A172 (cell line): ENCODE data around the gene POLD3. TPM values are rescaled to one million over a fixed set of nuclear protein-coding genes. Genes with fewer than 3 reads are reported as not detected.
A peak's percentile ranks its signal among the peaks of the same experiment; 100 is the strongest.

Experiments
- DNase-seq: peaks from one replicate; pipeline ENCODE4 v3.0.0-alpha.2; 2015; ENCODE audit warnings: low spot score
- total RNA-seq: library from RNA; depleted of rRNA; stranded (reverse); fragments of >200 nt; shearing (Covaris generic); gene quantifications from 2 replicates; pipeline ENCODE4 v1.2.3, GENCODE V29; 2014

Gene POLD3
- total RNA-seq, 1 experiment from 2014 or later: 41.1 TPM

GRCh38 chr11:74672956-74673692 lies 80.7 kb downstream of the POLD3 start:
- peak; percentile 94 for DNase-seq

DNA sequence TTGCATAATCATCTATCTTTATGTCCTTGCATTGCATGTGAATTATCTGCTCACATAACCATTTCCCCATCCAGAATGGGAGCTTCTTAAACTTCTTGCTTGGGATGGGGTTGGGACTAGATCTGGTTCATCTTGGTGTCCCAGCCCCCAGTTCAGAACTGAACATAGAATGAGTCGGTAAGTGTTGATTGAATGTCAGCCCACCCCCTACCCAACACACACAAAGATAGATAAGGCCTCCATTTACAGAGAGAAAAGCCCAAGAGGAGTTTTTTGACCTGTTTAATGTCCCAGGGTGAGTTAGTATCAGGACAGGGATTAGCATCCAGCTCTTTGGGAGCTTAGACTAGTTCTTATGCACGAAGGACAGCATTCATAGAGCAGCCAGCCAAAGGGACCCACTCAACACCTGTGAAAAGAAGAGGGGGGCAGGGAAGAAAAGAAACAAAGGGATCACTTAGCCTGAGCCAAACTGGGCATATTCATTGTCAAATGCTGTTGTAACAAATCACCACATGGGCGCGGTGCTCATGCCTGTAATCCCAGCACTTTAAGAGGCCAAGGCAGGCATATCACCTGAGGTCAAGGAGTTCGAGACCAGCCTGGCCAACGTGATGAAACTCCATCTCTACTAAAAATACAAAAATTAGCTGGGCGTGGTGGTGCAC lies 81.4 kb downstream of the POLD3 start:
- no peak for DNase-seq

- DNase-seq: no peak
Measured at GRCh38 chr11:74675761-74676160, 83.4 kb downstream of the POLD3 start.

DNA sequence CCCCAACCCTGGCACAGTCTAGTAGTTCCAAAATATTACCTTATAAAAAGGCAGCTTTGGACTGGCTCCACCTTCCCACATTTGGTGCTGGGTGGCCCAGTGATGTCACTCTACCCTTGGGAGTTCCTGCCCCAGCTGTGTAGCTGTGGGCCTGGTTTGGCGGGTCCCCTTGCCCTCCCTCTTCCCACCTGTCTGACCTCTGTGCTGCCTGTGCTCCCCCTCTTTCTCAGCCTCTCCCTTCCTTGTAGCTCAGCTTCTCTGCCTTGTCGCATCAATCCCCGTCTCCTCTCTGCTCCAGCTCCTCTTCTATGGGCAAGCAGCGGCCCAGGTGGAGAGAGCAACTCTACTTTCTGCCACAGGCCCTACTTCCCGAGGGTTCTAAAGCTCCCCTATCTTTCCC lies 84.2 kb downstream of the POLD3 start:
- DNase-seq: no peak

DNA sequence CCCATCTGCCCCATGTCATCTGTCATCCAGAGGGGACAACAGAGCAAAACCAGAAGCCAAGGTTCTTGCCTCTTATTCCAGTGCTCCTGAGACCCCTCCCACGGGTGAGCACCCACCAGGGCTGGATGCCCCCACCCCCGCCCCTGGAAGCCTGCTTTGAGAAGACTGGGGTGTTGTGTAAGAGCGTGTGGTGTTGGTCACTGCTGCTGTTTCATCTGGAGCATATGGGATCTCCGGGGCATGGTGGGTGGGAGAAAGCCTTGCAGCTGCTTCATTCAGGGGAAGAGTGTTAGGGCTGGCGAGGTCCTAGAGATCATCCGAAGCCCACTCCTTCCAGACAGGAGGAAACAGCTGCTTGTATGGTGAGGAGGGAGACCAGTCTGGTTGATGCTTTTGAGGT lies 84.7 kb downstream of the POLD3 start:
- no peak for DNase-seq

DNA sequence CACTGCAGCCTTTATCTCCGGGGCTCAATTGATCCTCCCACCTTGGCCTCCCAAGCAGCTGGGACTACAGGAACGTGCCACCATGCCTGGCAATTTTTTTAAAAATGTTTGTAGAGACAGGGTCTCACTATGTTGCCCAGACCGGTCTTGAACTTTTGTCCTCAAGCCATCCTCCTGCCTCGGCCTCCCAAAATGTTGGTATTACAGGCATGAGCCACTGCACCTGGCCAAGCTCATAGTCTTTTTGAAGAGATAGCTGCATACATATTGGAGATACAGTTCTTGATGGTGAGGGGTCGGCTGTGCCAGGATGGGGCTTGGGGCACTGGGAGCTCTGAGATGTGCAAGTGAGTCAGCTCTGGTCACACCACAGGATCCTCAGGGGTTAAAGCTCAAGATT lies 85.7 kb downstream of the POLD3 start:
- DNase-seq: no peak

- no peak for DNase-seq
Measured at GRCh38 chr11:74678591-74679512, 86.5 kb downstream of the POLD3 start.

DNA sequence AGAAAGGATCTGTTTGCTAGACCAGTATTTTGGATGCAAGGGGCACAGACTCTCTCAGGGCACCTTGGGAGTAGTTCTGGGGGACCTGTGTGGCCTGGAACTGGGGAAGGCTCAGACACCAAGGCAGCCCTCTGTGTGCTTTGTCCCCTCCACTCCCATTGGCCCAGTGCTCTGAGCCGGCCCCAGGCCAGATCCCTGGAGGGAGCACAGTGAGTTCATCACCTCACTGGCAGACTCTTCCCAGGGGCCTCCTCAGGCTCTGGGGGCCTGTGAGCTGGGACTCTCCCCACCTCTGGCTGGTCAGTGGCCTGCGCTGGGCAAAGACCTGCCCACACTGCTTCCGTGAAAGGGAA lies 87.1 kb downstream of the POLD3 start:
- DNase-seq: no peak

- DNase-seq: no peak
Measured at GRCh38 chr11:74680035-74680671, 87.8 kb downstream of the POLD3 start.

GRCh38 chr11:74680703-74681531 lies 88.5 kb downstream of the POLD3 start:
- no peak for DNase-seq

GRCh38 chr11:74681686-74682651 lies 89.6 kb downstream of the POLD3 start:
- DNase-seq: no peak

GRCh38 chr11:74682731-74683278 lies 90.4 kb downstream of the POLD3 start:
- no peak for DNase-seq

- no peak for DNase-seq
Measured at GRCh38 chr11:74683279-74683871, 91.0 kb downstream of the POLD3 start.

- no peak for DNase-seq
Measured at GRCh38 chr11:74683941-74684481, 91.6 kb downstream of the POLD3 start.

DNA sequence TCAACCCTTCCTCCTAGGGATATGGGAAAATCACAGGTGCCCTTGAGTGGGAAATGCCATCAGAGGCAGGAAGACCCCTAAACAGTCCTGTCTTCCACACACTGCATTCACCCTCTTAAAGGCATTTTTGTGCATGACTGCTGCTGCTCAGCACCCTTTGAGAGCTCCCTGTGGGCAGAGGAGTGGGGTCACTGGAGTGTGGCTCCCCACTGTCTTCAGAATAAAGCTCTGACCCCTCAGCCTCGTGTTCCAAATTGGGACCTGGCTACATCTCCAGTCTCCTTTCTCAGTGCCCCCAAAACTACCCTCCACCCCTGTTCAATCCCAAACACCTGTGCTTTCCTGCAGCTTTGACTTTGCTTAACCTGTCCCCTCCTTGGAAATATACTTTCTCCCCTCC lies 92.3 kb downstream of the POLD3 start:
- DNase-seq: no peak

GRCh38 chr11:74685338-74685737 lies 93.0 kb downstream of the POLD3 start:
- no peak for DNase-seq

DNA sequence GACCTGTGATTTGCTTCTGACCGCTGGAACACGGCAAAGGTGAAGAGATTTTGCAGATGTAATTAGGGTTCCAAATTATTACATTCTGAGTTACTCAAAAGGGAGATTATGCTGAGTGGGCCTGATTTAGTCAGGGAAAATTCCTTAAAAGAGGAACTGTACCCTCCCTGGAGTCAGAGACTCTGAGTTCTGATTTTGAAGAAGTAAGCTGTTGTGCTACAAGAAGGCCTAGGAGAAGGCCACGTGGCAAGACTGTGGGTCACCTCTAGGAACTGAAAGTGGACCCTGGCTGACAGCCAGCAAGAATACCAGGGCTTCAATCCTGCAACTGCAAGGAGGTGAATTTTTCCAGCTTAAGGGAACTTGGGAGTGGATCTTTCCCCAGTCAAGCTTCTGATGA lies 93.5 kb downstream of the POLD3 start:
- no peak for DNase-seq

DNA sequence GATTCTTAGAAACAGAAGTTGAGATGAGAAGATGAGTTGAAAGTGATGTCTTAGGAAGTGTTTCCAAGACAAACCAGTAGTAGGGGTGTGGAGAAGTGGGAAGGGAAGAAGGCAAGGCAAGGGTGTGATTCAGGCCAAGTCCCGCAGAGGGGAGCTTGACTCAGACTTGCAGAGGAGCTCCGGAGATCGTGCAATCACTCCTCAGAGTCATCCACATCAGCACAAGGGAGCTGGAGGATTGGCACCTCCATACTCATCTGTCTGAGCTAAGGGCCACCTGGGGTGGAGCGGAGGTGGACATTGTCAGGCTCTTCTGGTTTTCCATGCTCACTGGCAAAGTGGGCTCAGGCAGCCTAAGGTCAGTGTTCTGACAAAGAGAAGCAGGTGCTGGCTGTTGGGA lies 94.4 kb downstream of the POLD3 start:
- DNase-seq: no peak
